Measurements from ENCODE around the gene ZNF184. TPM values are rescaled to one million over a fixed set of nuclear protein-coding genes. Genes with fewer than 3 reads are reported as not detected.
A peak's percentile ranks its signal among the peaks of the same experiment; 100 is the strongest.

Gene ZNF184
- total and polyA plus RNA-seq, 9 of the 15 experiments (the other 6 are each of a cell fraction or from before 2014, with no cell fraction given), result 7.6 to 22.2 (median 12.8) TPM

DNA sequence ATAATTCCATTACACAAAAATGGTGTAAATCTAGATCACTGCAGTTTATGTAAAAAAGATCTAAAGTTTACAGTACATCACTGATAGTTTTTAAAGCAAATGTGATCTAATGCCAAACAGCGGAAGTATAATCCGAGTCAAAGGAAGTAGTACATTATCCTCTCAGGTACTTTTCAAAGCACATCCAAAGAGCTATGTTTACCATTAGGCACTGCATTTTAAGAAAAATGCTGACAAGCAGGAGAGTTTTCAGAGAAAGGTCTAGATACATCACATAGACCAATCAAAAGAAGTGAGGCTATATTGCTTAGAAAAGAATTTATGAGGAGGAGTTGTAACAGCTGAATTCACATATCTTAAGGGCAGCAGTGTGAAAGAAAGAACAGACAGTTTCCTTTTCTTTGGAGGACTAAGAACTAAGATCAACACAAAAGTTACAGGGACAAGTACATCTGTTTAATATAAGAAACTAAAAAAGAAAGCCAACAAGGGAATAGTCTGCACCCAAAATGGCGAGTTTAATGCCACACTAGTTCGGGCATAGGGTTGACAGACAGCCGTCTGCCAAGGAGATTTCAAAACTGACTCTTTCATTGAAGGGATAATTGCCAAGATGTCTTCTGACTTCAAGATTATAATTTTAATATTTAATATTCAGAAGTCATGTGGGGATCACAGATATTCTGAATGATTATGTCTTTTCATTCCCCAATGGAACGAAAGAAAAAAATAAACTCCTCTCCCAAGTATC, 1.4 kb downstream of the ZNF184 start (continued):
- TF ChIP-seq, protein P1, sequence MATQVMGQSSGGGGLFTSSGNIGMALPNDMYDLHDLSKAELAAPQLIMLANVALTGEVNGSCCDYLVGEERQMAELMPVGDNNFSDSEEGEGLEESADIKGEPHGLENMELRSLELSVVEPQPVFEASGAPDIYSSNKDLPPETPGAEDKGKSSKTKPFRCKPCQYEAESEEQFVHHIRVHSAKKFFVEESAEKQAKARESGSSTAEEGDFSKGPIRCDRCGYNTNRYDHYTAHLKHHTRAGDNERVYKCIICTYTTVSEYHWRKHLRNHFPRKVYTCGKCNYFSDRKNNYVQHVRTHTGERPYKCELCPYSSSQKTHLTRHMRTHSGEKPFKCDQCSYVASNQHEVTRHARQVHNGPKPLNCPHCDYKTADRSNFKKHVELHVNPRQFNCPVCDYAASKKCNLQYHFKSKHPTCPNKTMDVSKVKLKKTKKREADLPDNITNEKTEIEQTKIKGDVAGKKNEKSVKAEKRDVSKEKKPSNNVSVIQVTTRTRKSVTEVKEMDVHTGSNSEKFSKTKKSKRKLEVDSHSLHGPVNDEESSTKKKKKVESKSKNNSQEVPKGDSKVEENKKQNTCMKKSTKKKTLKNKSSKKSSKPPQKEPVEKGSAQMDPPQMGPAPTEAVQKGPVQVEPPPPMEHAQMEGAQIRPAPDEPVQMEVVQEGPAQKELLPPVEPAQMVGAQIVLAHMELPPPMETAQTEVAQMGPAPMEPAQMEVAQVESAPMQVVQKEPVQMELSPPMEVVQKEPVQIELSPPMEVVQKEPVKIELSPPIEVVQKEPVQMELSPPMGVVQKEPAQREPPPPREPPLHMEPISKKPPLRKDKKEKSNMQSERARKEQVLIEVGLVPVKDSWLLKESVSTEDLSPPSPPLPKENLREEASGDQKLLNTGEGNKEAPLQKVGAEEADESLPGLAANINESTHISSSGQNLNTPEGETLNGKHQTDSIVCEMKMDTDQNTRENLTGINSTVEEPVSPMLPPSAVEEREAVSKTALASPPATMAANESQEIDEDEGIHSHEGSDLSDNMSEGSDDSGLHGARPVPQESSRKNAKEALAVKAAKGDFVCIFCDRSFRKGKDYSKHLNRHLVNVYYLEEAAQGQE (IDR thresholded peaks at IDR 0.05; ENCODE audit: borderline replicate concordance), result no peak
- TF ChIP-seq, protein P1 (CRISPR knock-in tag; IDR thresholded peaks at IDR 0.05; ENCODE audit: low read depth), result no peak
- TF ChIP-seq TCFL5 (CRISPR knock-in tag; conservative IDR thresholded peaks at IDR 0.05) (no peak), TFAM (CRISPR knock-in tag; conservative IDR thresholded peaks at IDR 0.05) (no peak), MAFK (IDR thresholded peaks at IDR 0.05; ENCODE audit: low read length) (no peak)
- TF ChIP-seq, protein P2, sequence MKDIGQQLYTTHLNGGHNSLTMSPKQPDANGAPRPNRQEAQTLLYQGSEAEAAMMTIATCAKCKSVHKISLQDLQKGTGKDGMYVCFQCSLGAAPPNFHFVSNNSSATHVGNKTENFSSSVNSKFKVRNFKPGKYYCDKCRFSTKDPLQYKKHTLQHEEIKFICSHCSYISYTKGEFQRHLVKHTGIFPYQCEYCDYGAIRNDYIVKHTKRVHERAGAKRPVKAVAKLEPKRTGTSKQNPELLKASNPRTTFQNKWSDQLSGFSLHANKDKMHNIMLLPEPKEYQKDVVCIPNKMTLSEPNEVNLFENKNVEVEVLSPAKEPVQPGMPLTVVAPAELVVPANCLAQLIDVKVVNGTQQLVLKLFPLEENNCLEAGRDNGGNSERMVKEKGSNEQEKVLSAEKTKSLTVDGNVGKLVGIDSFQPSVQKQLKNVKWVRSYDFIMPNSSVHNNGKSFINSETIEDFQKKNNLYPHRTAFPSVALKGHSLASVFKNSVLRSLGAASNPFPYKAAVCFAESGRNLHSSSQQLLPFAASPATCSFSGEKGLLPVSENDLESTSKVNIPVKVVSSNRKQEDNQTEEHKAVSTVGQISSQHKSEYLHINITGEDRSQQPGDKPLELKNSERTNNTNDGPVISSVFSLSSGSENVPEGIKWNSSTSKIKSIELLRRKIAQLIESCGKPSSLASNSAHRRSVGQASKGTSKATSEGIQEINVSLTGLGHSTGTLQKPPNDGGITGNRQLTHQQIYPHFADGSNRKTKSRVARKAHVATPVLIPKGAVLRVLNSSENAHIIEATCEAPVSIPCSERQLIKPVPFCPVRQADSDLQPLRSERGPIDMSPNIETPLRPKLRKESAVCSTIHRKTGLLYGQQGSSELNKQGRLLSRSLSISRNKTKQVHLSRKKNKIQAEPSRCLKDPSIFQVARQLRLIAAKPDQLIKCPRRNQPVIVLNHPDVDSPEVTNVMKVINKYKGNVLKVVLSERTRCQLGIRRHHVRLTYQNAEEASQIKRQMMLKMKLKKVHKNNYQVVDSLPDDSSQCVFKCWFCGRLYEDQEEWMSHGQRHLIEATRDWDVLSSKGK (CRISPR knock-in tag; IDR thresholded peaks at IDR 0.05), result 0 out of 2 replicates have a peak, but pooled peaks have one; percentile 21
- TF ChIP-seq, protein P3, sequence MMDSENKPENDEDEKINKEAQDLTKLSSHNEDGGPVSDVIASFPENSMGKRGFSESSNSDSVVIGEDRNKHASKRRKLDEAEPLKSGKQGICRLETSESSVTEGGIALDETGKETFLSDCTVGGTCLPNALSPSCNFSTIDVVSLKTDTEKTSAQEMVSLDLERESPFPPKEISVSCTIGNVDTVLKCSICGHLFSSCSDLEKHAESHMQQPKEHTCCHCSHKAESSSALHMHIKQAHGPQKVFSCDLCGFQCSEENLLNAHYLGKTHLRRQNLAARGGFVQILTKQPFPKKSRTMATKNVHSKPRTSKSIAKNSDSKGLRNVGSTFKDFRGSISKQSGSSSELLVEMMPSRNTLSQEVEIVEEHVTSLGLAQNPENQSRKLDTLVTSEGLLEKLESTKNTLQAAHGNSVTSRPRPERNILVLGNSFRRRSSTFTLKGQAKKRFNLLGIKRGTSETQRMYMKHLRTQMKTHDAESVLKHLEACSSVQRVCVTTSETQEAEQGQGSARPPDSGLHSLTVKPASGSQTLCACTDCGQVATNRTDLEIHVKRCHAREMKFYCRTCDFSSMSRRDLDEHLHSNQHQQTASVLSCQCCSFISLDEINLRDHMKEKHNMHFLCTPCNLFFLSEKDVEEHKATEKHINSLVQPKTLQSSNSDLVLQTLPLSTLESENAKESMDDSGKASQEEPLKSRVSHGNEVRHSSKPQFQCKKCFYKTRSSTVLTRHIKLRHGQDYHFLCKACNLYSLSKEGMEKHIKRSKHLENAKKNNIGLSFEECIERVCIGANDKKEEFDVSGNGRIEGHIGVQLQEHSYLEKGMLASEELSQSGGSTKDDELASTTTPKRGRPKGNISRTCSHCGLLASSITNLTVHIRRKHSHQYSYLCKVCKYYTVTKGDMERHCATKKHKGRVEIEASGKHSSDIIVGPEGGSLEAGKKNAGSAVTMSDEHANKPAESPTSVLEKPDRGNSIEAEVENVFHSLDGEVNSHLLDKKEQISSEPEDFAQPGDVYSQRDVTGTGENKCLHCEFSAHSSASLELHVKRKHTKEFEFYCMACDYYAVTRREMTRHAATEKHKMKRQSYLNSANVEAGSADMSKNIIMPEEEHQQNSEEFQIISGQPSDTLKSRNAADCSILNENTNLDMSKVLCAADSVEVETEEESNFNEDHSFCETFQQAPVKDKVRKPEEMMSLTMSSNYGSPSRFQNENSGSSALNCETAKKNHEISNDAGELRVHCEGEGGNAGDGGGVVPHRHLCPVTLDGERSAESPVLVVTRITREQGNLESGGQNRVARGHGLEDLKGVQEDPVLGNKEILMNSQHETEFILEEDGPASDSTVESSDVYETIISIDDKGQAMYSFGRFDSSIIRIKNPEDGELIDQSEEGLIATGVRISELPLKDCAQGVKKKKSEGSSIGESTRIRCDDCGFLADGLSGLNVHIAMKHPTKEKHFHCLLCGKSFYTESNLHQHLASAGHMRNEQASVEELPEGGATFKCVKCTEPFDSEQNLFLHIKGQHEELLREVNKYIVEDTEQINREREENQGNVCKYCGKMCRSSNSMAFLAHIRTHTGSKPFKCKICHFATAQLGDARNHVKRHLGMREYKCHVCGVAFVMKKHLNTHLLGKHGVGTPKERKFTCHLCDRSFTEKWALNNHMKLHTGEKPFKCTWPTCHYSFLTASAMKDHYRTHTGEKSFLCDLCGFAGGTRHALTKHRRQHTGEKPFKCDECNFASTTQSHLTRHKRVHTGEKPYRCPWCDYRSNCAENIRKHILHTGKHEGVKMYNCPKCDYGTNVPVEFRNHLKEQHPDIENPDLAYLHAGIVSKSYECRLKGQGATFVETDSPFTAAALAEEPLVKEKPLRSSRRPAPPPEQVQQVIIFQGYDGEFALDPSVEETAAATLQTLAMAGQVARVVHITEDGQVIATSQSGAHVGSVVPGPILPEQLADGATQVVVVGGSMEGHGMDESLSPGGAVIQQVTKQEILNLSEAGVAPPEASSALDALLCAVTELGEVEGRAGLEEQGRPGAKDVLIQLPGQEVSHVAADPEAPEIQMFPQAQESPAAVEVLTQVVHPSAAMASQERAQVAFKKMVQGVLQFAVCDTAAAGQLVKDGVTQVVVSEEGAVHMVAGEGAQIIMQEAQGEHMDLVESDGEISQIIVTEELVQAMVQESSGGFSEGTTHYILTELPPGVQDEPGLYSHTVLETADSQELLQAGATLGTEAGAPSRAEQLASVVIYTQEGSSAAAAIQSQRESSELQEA (IDR thresholded peaks at IDR 0.05; ENCODE audit: low read depth), result no peak

Measured in K562 (cell line).